Calu3 (cell line): ENCODE results near the gene TMEM202. TPM values are rescaled to one million over a fixed set of nuclear protein-coding genes. Genes with fewer than 3 reads are reported as not detected.

ENCODE experiments used
- BruUV-seq: library from RNA; stranded (reverse); fragments of 400-500 nt; replicated peaks from 2 replicates; lab custom pipeline; 2021; lab: Mats Ljungman, UMichigan
- CTCF ChIA-PET: fragments of 300-600 bp; sonication (Branson Sonifier 250); formaldehyde crosslinking; loops from one replicate; lab custom pipeline; 2022; ENCODE audit warnings: antibody characterized with exemption; lab: Charles Lee
- DNase-seq: peaks from one replicate; pipeline ENCODE4 v3.0.0; 2022
- H3K27ac Mint-ChIP-seq: one replicate; pipeline ENCODE4 v1.8.0; 2022; ENCODE audit warnings: mixed read lengths; ENCODE audit not compliant: unreplicated experiment
- H3K27me3 Mint-ChIP-seq: one replicate; pipeline ENCODE4 v1.8.0; 2022; ENCODE audit warnings: mixed read lengths; ENCODE audit not compliant: unreplicated experiment
- H3K36me3 Mint-ChIP-seq: one replicate; pipeline ENCODE4 v1.8.0; 2022; ENCODE audit warnings: mild to moderate bottlenecking, moderate library complexity, mixed read lengths; ENCODE audit not compliant: insufficient read depth, unreplicated experiment
- H3K4me1 Mint-ChIP-seq: one replicate; pipeline ENCODE4 v1.8.0; 2022; ENCODE audit warnings: mild to moderate bottlenecking, low read depth, mixed read lengths; ENCODE audit not compliant: unreplicated experiment
- H3K4me3 Mint-ChIP-seq: one replicate; pipeline ENCODE4 v1.8.0; 2022; ENCODE audit warnings: mild to moderate bottlenecking, low read depth, moderate library complexity, mixed read lengths; ENCODE audit not compliant: unreplicated experiment
- H3K9me3 Mint-ChIP-seq: one replicate; pipeline ENCODE4 v1.8.0; 2022; ENCODE audit warnings: low read depth, mixed read lengths; ENCODE audit not compliant: unreplicated experiment
- CTCF ChIP-seq: fragments of 200-600 bp; IDR thresholded peaks from one replicate; pipeline ENCODE4 v1.8.0; 2022; ENCODE audit warnings: antibody characterized with exemption; ENCODE audit not compliant: unreplicated experiment
- intact Hi-C: fragments of 100-400 bp; cut with micrococcal nuclease; formaldehyde crosslinking; loops from one replicate; pipeline ENCODE4 v1.10.0; 2022; ENCODE audit not compliant: unreplicated experiment
- total RNA-seq: library from RNA; stranded (reverse); gene quantifications from 2 replicates; pipeline ENCODE4 v1.2.3, GENCODE V29; 2022

Gene TMEM202
- total RNA-seq, 1 experiment from 2014 or later = not detected

- H3K36me3 Mint-ChIP-seq = no peaks in the 10 kb centered on the region
- H3K27me3 Mint-ChIP-seq = peaks cover 70% of the 10 kb centered on the region
Observed at GRCh38 chr15:72420576-72420975, 22.5 kb downstream of the TMEM202 start.

GRCh38 chr15:72421484-72421883 lies 23.4 kb downstream of the TMEM202 start:
- Mint-ChIP-seq H3K27me3 (peaks cover 76% of the 10 kb centered on the region), H3K4me3 (no peak overlapping the region), H3K4me1 (no peaks in the 10 kb centered on the region), H3K9me3 (peaks cover 5% of the 10 kb centered on the region), H3K36me3 (no peaks in the 10 kb centered on the region), H3K27ac (no peak overlapping the region)
- CTCF ChIA-PET = no interaction called here
- no TSS peak for BruUV-seq
- intact Hi-C loops = no loop called here
- TF ChIP-seq CTCF = no peak
- DNase-seq = no peak

More at GRCh38 chr15:72420576-72420975, 22.5 kb downstream of the TMEM202 start:
- no peak for TF ChIP-seq CTCF
- no peak for DNase-seq
- Mint-ChIP-seq H3K27ac (no peak overlapping the region), H3K4me1 (no peaks in the 10 kb centered on the region), H3K9me3 (peaks cover 3% of the 10 kb centered on the region), H3K4me3 (no peak overlapping the region)
- CTCF ChIA-PET = no interaction called here
- intact Hi-C loops = no loop called here
- no TSS peak for BruUV-seq

- CTCF ChIA-PET = no interaction called here
- no peak for TF ChIP-seq CTCF
- no peaks in the 10 kb centered on the region for H3K36me3 Mint-ChIP-seq
- H3K4me3 Mint-ChIP-seq = no peak overlapping the region
- no TSS peak for BruUV-seq
- H3K9me3 Mint-ChIP-seq = peaks cover 9% of the 10 kb centered on the region
- H3K4me1 Mint-ChIP-seq = no peaks in the 10 kb centered on the region
- intact Hi-C loops = no loop called here
- H3K27me3 Mint-ChIP-seq = peaks cover 81% of the 10 kb centered on the region
- no peak for DNase-seq
- no peak overlapping the region for H3K27ac Mint-ChIP-seq
Observed at GRCh38 chr15:72423256-72423655, 25.2 kb downstream of the TMEM202 start.

GRCh38 chr15:72426753-72427152 lies 28.6 kb downstream of the TMEM202 start:
- Mint-ChIP-seq H3K4me3 (no peak overlapping the region), H3K36me3 (no peaks in the 10 kb centered on the region), H3K9me3 (peaks cover 11% of the 10 kb centered on the region), H3K4me1 (no peaks in the 10 kb centered on the region), H3K27ac (no peak overlapping the region), H3K27me3 (peaks cover 77% of the 10 kb centered on the region)
- intact Hi-C loops = no loop called here
- CTCF ChIA-PET = interaction anchor here (0.6 kb wide), 1 partner anchor 1883 kb away, joined by 9 read pairs; no protein-coding TSS in a partner anchor
- BruUV-seq = no TSS peak
- no peak for DNase-seq
- TF ChIP-seq CTCF = no peak
